Ovary (tissue), 3 donors: ENCODE measurements around the gene CBLN3.

Experiments
- CTCF ChIP-seq, 3 donors: fragments of 450-650 bp in 2 of 3; fragments of 200-600 bp in 1 of 3; IDR thresholded peaks; one replicate each; pipeline versions ENCODE4 v1.5.1 to v1.8.0; 2016 to 2022; ENCODE audit warnings: antibody characterized with exemption in 3 of 3, mild to moderate bottlenecking in 1 of 3
- EP300 ChIP-seq: sonication (generic); formaldehyde crosslinking; IDR thresholded peaks from one replicate; pipeline ENCODE4 v1.6.1; 2017; ENCODE audit warnings: antibody characterized with exemption
- POLR2A ChIP-seq: fragments of 450-650 bp; IDR thresholded peaks from one replicate; pipeline ENCODE4 v1.6.1; 2017; ENCODE audit warnings: antibody characterized with exemption, mild to moderate bottlenecking, moderate library complexity
- donor health status: DM: no; HTN: no; CAD: no.

DNA sequence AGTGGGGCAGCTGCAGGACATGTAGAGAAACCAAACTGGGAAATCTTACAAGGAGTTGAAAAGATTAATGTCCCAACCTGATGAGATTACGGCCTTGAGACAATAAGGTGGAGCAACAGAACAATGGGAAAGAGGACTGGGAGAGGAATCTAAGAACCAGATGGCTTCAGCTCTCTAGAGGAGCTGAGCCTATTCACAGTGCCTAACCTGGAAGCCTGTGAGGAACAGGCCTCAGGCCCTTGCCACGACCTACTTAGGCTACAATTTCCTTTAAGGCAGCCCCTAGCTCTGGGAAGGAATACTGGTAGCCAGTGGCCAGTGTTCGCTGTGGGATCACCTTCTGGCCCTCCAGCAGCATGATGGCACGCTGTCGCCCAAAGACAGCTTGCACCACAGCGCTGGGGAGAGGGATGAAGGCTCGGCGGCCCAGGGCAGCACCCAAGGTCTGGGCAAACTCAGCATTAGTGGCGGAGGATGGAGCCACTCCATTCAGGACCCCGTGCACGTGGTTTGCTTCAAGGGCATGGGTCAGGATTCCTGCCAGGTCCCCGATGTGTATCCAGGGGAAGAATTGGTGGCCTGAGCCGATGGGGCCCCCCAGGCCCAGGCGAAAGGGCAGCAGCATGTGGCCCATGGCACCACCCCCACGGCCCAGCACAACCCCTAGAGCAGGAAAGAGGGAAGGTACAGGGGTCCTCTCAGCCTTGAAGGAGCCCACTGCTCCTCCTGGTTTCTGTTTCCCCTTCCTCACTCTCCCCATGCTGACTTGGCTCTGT, 10.6 kb upstream of the CBLN3 start:
- no peak for TF ChIP-seq POLR2A
- TF ChIP-seq CTCF (IDR thresholded peaks at IDR 0.05) = no peak
- TF ChIP-seq EP300 = no peak
